Putamen (tissue), 1 donor: ENCODE data around the gene USP43.
"Not testable (repeated sequence)": the region's sequence is repeated elsewhere in the genome, so short reads cannot be mapped to it uniquely, and the experiment has no call there.

ENCODE experiments used
- DNase-seq: peaks from one replicate; pipeline ENCODE4 v3.0.0-alpha.2; 2016; ENCODE audit warnings: low spot score

USP43 gene, protein sequence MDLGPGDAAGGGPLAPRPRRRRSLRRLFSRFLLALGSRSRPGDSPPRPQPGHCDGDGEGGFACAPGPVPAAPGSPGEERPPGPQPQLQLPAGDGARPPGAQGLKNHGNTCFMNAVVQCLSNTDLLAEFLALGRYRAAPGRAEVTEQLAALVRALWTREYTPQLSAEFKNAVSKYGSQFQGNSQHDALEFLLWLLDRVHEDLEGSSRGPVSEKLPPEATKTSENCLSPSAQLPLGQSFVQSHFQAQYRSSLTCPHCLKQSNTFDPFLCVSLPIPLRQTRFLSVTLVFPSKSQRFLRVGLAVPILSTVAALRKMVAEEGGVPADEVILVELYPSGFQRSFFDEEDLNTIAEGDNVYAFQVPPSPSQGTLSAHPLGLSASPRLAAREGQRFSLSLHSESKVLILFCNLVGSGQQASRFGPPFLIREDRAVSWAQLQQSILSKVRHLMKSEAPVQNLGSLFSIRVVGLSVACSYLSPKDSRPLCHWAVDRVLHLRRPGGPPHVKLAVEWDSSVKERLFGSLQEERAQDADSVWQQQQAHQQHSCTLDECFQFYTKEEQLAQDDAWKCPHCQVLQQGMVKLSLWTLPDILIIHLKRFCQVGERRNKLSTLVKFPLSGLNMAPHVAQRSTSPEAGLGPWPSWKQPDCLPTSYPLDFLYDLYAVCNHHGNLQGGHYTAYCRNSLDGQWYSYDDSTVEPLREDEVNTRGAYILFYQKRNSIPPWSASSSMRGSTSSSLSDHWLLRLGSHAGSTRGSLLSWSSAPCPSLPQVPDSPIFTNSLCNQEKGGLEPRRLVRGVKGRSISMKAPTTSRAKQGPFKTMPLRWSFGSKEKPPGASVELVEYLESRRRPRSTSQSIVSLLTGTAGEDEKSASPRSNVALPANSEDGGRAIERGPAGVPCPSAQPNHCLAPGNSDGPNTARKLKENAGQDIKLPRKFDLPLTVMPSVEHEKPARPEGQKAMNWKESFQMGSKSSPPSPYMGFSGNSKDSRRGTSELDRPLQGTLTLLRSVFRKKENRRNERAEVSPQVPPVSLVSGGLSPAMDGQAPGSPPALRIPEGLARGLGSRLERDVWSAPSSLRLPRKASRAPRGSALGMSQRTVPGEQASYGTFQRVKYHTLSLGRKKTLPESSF

DNA sequence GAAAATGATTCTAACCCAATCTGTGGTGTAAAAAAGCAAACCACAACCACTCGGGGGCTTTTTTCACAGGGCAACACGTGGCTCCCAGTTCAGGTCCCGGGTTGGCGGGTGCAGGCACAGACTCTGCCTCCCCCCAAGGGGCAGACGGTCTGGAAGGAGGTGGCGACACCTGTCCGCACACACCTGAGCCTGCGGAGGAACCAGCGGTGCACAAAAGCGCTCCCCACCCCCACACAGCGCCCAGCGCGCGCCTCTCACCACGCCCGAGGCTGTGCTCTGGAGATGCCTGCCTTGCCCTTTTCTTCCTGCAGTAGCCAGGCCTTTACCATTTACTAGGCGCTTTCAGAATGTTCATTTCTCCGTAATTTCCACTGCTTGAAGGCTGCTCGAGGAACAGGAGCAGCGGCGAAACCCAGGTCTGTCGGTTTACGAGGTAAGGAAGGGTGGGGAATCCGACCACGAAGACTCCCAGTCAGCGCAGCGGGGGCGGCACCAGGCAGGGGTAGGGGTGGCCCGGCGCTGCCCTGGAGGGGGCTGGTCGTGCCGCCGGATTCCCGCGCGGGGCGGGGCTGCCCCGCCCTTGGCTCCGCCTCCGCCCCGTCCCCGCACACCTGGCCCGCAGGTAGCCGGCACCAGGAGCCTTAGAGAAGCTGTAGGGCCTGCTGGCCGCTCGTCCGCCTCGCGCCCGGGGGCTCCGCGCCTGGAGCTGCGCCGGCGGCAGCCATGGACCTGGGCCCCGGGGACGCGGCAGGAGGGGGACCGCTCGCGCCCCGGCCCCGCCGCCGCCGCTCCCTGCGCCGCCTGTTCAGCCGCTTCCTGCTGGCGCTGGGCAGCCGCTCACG lies at the start of gene USP43:
Gene USP43 (plus strand): TSS at position 608 of the 842 bp plus-strand sequence. CDS start 116 bp downstream, at position 724.
- DNase-seq, result peak; percentile 1

DNA sequence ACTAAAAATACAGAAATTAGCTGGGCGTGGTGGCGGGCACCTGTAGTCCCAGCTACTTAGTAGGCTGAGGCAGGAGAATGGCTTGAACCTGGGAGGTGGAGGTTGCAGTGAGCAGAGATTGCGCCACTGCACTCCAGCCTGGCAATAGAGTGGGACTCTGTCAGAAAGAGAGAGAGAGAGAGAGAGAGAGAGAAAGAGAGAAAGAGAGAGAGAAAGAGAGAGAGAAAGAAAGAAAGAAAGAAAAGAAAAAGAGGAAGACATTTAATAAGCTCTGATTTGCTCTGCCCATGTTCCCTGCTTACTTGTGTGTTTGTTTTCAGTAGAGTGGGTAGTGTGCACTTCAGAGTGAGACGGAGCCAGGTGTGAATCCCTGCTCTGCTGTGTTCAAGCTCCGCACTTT lies 47.7 kb upstream of the USP43 start:
- DNase-seq, result not testable (repeated sequence)

DNA sequence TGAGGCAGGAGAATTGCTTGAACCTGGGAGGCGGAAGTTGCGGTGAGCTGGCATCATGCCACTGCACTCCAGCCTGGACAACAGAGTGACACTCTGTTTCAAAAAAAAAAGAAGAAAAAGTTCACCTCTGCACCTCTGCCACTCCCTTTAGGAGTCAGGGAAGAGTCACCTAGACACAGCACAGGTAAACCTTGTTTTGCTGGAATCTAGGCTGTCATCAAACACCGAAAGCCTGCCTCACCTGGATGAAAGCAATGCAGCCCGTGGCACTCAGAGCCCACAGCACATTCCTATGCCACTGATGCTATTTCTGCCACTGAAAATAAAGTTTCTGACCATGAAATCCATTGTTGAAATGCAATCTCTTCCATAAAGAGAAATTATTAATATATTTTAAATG lies 46.7 kb upstream of the USP43 start:
- DNase-seq, result no peak

DNA sequence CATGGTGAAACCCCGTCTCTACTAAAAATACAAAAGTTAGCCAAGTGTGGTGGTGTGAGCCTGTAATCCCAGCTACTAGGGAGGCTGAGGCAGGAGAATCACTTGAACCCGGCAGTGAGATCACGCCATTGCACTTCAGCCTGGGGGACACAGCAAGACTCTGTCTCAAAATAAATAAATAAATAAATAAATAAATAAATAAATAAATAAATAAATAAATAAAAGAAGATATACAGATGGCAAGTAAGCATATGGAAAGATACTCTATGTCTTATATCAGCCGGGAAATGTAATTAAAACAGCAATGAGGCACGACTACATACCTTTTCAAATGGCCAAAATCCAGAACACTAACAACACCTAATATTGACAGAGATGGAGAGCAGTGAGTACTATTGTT lies 40.7 kb upstream of the USP43 start:
- DNase-seq, result not testable (repeated sequence)

DNA sequence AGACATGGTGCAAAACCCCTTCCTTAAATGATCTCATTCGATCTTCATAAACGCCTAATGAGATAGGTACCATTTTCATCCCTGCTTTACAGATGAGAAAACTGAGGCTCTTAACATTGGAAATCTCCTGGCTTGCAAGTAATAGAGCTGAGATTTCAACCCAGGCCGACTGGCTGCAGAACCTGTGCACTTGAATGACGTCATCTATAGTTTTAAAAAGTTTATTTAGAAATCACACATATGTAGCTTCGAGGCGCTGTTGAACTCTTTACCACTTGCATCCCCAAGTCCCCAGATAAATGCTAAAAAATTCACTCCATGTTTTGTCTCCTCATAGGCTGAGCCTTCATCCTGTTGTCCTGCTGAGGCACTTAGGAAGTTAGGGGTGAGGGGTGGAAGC lies 38.9 kb upstream of the USP43 start:
- no peak for DNase-seq

DNA sequence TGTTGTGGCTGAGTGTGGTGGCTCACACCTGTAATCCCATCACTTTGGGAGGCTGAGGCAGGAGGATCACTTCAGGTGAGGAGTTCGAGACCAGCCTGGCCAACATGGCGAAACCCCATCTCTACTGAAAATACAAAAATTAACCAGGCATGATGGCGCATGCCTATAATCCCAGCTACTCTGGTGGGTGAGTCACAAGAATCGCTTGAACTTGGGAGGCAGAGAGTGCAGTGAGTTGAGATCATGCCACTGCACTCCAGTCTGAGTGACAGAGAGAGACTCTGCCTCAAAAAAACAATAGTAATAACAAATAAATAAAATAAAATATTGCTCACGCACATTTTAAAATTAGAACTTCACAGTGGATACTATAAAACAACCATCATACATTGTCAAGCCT lies 38.3 kb upstream of the USP43 start:
- DNase-seq, result not testable (repeated sequence)

DNA sequence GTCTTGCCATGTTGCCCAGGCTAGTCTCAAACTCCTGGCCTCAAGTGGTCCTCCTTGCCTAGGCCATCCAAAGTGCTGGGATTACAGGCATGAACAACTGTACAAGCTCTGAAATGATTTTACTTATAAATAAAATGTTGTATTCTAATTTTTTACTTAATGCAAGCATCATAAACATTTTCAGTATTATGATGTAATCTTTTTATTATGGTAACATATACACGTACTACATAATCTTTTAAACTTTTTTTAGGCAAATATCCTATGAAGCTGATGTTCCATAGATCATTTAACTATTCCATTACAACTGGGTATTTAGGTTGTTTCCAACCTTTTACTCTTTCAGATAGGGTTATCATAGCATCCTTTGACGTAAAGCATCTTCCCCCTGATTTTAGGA lies 33.8 kb upstream of the USP43 start:
- DNase-seq, result no peak

DNA sequence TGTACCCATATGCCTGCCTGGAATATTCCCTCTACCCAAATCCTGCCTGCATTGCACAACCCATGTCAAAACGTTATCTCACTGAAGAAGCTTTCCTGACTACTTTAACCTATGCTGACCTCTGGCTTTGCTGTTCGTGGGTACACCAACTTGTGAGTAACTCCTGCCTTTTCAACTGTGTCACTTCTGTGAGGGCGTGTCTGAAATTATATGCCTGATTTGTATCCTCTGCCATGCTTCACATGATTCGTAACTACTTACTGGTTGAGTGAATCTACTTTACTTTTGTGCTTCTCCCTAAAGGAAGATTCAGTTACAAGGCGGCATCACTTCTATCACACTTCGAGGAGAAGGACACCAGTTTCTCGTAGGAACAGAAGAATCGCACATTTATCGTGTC lies 33.3 kb upstream of the USP43 start:
- no peak for DNase-seq

DNA sequence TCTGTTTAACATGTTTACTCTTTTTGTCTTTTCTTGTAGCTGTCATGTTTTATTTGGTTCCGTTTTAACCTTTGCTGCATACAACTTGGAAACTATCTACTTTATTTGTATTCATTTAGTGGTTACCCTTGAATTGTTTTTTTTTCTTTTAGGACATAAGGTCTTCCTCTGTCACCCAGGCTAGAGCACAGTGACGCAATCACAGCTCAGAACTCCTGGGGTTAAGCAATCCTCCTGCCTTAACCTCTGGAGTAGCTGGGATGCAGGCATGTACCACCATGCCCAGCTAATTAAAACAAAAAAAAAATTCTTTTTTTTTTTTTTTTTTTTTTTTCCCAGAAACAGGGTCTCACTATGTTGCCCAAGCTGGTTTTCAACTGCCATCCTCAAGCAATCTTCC lies 29.8 kb upstream of the USP43 start:
- no peak for DNase-seq

DNA sequence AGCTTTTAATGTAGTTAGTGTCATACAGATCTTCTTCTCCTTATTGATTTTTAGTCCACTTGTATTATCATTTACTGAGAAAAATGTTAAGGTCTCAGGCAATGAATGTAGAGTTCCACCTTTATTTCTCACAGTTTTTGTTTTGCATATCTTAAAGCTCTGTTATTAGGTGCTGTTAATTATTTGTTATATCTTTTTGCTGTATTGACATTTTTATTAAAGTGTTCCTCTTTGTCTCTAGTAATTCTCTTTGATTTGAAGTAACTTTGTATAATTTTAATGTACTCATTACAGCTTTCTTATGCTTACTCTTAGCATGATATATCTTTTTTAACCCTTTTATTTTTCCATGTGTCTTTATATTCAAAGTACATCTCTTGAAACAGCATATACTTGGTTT lies 22.4 kb upstream of the USP43 start:
- no peak for DNase-seq

DNA sequence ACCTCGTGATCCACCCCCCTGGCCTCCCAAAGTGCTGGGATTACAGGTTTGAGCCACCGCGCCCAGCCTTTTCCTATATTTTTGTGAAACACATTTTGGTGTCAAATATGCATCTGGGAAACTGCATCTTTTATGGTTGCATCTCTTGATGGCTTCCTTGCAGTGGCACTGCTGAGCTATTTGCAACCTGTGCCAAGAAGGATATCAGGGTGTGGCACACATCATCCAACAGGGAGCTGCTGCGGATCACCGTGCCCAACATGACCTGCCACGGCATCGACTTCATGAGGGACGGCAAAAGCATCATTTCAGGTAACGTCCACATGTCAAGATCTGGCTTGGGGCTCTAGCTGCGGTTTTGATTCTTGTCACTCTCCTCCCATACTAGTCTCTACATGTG lies 16.8 kb upstream of the USP43 start:
- no peak for DNase-seq

DNA sequence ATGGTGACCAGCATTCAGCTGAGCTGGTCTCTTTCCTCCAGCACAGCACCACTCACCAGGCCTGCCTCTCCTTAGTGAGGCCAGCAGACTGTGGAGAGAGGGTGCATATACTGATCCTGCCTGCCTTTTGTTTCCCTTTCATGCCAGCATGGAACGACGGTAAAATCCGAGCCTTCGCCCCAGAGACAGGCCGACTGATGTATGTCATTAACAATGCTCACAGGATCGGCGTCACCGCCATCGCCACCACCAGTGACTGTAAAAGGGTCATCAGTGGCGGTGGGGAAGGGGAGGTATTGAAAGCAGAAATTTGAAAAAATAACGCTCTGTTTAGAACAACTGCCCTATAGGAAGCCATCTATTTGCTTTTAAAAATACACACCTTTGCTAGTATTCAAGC lies 12.6 kb upstream of the USP43 start:
- DNase-seq, result no peak

DNA sequence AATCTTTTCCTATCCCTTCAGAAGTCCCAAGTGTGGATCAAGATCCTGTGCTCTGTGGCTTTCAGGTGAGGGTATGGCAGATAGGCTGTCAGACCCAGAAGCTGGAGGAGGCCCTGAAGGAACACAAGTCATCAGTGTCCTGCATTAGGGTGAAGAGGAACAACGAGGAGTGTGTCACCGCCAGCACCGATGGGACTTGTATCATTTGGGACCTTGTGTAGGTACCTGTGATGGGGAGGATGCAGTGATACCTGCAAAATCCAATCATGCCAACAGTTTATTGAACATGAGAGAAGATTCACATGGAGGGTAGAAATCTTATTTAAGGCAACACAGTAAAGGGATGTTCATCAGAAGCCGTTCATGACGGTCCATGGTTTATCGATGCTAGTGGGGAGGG lies 10.0 kb upstream of the USP43 start:
- DNase-seq, result no peak

DNA sequence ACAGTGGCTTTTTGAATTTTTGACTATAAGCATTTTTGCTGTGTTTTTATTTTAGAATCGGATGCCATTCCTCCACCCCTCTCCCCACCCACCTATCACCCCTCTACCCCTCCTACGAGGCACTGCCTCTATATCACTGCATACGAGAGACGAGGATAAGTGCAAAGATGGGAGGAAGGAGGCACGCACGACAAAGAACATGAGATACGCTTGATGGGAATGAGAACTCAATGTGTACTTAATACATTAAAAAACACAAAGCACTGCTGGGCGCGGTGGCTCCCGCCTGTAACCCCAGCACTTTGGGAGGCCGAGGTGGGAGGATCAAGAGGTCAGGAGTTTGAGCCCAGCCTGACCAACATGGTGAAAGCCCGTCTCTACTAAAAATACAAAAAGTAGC lies 8.8 kb upstream of the USP43 start:
- DNase-seq, result no peak

DNA sequence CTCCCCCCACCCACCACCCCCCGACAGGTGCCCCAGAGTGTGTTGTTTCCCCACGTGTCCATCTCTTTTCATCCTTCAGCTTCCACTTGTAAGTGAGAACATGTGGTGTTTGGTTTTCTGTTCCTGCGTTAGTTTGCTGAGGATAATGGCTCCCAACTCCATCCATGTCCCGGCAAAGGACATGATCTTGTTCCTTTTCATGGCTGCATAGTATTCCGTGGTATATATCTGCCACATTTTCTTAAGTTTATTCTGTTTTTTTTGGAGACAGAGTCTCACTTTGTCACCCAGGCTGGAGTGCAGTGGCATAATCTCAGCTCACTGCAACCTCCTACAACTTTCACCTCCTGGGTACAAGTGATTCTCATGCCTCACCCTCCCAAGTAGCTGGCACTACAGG lies 4.9 kb upstream of the USP43 start:
- not testable (repeated sequence) for DNase-seq

DNA sequence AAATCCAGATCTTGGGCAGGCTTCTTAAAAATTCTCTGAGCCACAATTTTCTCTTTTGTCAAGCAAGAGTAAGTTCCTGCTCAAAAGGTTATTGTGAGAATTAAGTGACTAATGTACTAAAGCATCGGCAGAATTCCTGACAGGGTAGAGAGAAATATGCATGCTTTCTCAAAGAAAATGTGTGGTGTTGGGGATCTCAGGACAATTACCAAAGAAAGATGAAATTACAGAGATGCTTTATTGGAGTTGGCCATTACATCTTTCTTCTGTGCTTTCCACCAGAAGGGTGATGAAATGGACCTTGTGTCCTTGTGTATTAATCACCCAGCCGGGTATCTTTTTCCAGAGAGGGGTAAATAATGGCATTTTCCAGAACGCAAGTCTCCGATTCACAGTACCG lies 1.7 kb upstream of the USP43 start:
- no peak for DNase-seq

DNA sequence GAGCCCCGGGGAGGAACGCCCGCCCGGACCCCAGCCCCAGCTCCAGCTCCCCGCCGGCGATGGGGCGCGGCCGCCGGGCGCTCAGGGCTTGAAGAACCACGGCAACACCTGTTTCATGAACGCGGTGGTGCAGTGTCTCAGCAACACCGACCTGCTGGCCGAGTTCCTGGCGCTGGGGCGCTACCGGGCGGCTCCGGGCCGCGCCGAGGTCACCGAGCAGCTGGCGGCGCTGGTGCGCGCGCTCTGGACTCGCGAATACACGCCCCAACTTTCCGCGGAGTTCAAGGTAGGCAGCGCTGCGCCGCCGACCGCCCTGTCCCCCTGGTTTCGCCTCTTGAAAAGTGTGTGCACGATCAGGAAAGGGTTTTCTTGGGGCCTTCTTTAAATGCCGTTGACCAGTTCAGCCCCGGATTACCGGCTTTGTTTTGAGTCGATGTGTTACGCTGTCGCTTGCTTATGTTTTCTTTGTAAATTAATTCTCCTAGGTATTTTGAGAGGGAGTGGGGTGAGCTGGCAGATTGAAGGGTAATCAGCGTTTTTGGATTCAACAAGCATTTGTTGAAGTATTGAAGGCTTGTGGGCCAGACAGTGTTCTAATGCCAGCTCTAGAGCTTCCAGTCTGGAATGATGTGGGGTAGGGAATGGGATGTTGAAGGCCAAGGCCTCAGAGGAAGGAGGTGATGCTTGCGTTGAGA lies 681 bp downstream of the USP43 start:
- no peak for DNase-seq

DNA sequence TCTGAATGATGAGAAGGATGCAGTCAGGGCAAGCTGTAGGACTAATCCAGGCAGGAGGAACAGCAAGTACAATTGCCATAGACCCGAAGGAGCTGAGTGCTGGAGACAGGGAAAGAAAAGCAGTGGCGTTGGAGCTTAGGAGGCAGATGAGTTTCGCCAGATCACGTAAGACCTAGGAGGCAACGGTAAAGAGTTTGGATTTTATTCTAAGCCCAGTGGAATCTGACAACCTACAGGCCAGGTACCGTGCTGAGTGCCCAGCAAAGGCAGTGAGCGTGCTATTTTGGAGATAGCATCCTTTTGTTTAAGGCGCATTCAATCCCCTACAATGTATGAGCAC lies 1.2 kb downstream of the USP43 start:
- DNase-seq, result no peak

DNA sequence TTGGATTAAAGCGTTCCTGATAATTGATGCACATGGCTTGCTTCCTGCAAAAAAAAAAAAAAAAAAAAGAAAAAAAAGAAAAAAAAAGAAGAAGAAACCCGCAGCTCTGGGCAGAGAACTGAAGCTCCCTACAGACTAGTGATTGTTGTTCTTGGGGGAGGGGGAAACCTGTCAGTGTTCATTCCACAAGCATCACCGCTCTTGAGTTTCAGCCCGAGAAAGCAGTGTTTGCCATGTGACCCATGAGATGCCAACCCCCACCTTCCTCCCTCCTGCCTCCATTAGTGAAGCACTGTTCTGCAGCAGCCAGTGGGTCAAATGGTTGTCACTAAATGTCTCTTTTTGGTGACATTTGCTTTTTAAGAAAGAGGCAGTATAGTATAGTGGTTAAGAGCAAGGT lies 1.7 kb downstream of the USP43 start:
- DNase-seq, result no peak

DNA sequence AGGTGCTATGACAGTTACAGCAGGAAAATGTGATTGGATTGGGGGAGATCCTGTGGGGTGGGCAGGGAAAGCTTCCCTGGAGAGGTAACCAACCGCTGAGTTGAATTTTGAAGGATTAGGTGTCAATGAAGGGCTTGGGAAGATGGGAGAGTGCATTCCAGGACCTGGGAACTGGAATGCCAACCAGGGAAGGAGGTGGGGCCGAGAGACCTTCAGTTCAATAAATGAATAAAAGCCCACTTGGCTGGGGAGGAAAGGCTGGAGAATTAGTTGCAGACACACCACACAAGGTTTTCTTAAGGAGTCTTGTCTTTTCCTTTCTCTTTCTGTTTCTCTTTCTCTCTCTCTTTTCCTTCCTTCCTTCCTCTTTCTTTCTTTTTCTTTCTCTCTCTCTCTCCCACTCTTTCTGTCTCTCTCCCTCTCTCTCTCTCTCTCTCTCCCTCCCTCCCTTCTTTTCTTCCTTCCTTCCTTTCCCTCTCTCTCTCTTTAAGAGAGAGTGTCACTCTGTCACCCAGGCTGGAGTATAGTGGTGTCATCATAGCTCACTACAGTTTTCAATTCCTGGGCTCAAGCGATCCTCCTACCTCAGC lies 3.3 kb downstream of the USP43 start:
- DNase-seq, result no peak
